Urothelium cell line (cell line): ENCODE results near the gene SAT2.
"Not testable (repeated sequence)": the region's sequence is repeated elsewhere in the genome, so short reads cannot be mapped to it uniquely, and the experiment has no call there.

Experiments used
- DNase-seq: peaks from one replicate; pipeline ENCODE4 v3.0.0; 2011; ENCODE audit warnings: low spot score, mixed read lengths
- FAIRE-seq: peaks from 2 replicates; lab custom pipeline; 2011; peaks lifted over from hg19 to GRCh38; lab: Jason Lieb, UNC

The SAT2 gene

DNA sequence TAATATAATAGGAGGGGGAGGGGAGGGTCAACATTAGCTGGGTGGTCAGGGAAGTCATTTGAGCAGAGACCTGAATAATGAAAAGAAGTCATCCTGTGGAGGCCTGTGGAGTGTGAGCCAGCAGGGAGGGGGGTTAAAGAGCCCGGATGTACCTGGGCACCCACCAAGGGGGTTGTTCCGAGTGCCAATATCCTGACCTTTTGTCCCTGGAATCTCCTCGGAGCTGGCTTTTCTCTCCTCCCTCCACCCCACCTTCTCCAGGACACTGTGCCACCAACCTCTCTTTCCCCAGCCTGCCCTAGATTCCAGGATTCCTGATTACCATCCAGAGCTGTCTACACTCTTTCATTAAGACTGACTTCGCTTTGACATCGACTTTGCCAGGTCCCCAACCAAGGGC, 8.5 kb upstream of the SAT2 start:
- FAIRE-seq, result no peak

DNA sequence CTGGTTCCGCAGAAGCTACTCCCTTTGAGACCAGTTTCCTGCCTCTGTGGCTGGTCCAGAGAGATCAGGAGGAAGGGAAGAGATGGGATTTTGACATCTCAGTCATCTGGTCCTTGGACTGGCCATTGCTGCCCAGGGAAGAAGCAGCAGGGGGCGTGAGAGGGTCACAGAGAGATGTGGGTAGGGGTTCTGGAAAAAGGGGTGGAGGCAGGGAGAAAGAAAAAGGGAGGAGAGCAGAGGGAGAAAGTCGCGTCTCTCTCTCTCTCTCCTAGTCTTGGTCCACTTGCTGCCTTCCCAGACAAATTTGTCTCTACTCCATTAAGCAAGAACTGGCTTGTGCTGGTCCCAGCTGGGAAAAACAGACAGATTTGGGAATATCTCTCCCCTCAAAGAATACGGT, 6.8 kb upstream of the SAT2 start:
- DNase-seq (no peak), FAIRE-seq (no peak)

More for the DNA sequence above, 8.5 kb upstream of the SAT2 start:
- DNase-seq, result no peak

DNA sequence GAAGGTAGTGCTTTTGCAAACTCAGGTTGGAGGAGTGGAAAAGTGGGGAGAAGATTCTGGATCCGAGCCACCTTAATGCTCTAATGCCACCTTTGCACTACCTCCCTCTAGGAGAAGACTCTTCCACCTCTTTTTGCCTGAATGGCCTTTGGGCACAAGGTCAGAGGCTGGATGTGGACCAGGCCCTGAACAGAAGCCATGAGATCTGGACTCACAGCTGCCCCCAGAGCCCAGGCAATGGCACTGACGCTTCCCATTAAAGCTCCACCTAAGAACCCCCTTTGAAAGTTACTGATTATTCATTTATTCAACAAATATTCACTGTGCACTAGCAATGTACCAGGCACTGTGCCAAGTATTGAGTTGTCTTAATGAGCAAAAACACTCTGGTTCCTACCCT, 5.5 kb upstream of the SAT2 start:
- no peak for FAIRE-seq

DNA sequence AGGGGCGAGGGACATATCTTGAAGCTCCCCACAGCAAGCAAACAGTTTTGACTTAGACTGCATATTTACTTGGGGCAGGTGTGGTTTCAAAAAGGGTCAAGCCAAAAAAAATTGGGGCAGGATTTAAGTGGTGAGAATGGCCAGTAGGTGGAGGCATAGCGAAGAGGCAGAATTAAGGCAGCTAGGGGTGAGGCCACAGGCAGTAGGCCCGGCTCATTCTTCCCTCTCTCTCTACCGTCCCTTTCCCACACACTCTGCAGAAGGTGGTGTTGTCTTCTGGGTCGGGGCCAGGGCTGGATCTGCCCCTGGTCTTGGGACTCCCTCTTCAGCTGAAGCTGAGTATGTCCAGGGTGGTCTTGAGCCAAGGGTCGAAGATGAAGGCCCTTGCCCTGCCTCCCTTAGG, 4.9 kb upstream of the SAT2 start:
- DNase-seq, result no peak
- FAIRE-seq, result no peak

More for the DNA sequence above, 5.5 kb upstream of the SAT2 start:
- no peak for DNase-seq

DNA sequence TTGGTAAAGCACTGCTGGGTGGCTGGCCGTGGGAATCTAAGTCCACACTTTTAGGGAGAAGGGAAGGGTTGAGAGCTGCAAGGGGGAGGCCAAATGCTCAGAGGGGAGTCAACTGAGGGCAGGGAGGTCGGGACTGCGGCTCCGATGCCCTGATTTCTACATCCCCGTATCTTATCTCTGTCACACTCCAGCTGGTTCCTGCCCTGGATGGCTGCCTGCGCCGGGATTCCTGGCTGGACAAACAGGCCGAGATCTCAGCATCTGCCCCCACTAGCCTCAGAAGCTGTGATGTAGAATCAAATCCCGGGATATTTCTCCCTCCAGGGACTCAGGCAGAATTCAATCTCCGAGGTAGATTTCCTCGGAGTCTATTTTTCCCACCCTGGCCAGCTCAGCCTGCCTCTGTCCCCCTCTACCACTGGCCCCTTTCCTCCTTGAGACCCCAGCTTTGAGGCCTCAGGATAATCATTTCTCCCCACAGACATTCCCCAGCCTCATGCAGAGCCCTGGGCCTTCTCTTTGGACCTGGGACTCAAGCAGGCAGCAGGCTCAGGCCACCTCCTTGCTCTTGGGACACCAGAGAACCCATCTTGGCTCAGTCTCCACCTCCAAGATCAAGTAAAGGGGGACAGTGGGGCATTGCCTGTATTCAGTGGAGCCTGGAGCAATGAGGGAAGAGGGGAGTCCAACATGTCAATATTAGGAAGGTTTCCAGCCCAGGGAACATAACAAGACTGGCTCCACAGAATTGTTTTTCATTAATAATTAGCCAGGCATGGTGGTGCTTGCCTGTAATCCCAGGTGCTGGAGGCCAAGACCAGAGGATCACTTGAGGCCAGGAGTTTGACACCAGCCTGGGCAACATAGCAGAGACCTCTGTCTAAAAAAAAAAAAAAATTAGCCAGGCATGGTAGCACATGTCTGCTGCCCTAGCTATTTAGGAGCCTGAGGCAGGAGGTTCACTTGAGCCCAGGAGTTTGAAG, 4.1 kb upstream of the SAT2 start:
- FAIRE-seq (no peak), DNase-seq (no peak)

DNA sequence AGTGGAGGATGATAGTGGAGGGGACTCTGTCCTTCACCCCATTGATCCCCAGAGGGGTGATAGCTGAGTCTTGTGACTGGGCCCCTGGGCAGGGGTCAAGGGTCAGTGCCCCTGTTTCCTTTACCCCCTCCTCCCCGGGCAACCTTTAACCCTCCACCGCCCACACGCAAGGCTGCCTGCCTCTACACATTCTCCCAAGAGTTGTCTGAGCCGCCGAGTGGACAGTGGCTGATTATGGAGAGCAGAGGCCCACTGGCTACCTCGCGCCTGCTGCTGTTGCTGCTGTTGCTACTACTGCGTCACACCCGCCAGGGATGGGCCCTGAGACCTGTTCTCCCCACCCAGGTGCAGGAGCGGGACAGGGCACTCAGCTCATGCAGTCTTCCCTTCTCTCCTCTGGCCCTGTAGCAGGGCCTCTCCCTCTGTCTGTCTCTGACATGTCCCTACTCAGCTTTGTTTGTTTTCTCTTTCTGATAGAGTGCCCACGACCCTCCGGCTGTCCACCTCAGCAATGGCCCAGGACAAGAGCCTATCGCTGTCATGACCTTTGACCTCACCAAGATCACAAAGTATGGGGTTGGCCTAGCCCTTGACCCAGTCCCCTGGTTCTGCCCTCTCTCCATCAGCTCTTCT, 2.4 kb upstream of the SAT2 start, which contains the start of gene SHBG:
SHBG (plus strand) TSS at position 197 of the 633 bp plus-strand sequence; CDS start at position 235, 38 bp downstream.
- DNase-seq (no peak), FAIRE-seq (no peak)

DNA sequence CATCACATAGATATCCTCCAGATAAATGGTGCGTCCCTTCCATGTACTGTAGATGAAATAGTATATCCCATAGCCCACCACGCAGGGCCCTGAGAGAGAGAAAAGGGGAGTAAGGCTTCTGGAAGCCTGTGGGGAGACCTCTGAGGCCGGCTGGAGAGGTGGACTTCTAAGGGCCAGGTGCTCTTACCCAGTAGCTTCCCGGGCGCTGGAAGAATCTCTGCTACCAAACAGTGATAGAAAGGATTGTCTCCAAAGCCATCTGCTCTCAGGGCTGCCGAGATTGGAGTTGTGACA, 718 bp downstream of the SAT2 start:
- no peak for FAIRE-seq
- DNase-seq, result no peak

DNA sequence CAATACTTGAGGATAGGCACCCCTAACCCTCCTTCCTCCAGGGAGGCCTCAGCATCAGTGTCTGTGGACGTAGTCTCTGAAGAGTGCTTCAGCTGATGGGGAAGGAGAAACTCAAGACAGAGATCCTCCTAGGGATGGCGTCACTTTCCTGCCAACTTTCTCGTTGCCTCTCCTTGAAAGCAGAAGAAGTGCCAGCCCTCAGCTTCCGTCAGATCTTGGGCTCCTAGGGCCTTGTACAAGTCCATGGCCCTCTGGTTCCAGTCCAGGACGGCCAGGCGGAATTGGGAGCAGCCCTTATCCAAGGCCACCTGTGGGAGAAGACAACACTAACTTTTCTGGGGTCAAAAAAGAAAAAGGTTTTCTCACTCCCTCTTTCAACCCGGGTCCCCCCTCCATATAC, 1.3 kb downstream of the SAT2 start:
- FAIRE-seq, result no peak
- DNase-seq, result no peak

DNA sequence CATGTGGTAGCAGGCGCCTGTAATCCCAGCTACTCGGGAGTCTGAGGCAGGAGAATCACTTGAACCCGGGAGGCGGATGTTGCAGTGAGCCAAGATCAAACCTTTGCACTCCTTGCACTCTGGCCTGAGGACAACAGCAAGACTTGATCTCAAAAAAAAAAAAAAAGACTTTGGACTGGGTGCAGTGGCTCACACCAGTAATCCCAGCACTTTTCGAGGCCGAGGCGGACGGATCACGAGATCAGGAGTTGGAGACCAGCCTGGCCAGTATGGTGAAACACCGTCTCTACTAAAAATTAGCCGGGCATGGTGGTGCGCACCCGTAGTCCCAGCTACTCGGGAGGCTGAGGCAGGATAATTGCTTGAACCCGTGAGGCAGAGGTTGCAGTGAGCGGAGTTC, 1.9 kb downstream of the SAT2 start:
- FAIRE-seq, DNase-seq: not testable (repeated sequence)

DNA sequence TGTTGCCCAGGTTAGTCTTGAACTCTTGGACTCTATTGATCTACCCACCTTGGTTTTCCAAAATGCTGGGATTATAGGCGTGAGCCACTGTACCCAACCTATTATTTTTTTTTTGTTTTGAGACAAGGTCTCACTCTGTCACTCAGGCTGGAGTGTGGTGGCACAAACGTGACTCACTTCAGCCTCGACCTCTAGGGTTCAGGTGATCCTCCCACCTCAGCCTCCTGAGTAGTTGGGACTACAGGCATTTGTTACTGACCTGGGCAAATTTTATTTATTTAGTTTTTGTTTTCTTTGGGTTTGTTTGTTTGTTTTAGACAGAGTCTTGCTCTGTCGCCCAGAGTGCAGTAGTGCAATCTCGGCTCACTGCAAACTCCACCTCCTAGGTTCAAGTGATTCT, 4.0 kb downstream of the SAT2 start:
- FAIRE-seq (no peak), DNase-seq (no peak)

DNA sequence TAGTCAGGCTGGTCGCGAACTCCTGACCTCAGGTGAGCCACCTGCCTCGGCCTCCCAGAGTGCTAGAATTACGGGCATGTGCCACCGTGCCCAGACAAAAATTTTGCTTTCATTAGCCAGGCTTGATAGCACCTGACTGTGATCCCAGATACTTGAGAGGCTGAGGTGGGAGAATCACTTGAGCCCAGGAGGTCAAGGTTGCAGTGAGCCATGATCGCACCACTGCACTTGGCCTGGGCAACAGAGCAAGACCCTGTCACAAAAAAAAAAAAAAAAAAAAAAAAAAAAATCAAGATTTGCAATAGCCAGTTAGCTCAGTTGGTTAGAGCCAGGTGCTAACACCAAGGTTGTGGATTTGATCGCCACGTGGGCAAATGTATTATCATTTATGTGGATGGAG, 6.8 kb downstream of the SAT2 start:
- DNase-seq (no peak), FAIRE-seq (no peak)

DNA sequence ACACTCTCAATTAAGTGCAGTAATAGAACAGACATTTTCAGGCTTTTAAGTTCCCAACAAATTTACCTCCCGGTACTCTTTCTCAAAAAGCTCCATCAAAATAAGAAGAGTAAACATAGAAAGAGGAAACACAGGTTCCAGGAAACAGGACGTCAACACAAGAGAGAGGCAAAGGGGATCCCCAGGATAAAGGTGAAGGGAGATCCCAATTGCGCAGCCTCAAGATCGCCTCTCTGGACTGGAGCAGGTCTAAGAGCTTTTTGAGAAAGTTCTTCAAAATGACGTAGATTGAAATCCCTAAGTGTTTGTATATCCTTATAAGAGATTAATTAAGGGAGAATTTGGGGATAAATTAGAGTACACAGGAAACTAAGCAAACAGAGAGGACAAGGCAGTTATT, 9.0 kb downstream of the SAT2 start:
- FAIRE-seq, result no peak
- no peak for DNase-seq

DNA sequence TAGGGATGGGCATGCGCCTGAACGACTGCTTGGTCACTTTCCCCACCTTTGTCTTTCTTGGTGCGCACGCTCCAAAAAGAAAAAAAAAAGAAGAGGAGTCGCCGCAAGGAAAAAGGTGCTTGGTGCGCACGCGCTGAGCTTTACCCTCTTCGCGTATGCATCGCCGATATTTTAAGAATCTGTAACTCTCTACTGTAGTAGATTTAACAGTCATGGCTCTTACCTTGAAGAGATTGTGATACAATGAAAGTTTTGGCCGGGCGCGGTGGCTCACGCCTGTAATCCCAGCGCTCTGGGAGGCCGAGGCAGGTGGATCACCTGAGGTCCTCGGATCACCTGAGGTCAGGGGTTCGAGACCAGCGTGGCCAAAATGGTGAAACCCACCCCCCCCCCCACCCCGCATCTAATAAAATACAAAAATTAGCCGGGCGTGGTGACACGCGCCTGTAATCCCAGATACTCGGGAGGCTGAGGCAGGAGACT, 12.3 kb downstream of the SAT2 start:
- DNase-seq (no peak), FAIRE-seq (no peak)

DNA sequence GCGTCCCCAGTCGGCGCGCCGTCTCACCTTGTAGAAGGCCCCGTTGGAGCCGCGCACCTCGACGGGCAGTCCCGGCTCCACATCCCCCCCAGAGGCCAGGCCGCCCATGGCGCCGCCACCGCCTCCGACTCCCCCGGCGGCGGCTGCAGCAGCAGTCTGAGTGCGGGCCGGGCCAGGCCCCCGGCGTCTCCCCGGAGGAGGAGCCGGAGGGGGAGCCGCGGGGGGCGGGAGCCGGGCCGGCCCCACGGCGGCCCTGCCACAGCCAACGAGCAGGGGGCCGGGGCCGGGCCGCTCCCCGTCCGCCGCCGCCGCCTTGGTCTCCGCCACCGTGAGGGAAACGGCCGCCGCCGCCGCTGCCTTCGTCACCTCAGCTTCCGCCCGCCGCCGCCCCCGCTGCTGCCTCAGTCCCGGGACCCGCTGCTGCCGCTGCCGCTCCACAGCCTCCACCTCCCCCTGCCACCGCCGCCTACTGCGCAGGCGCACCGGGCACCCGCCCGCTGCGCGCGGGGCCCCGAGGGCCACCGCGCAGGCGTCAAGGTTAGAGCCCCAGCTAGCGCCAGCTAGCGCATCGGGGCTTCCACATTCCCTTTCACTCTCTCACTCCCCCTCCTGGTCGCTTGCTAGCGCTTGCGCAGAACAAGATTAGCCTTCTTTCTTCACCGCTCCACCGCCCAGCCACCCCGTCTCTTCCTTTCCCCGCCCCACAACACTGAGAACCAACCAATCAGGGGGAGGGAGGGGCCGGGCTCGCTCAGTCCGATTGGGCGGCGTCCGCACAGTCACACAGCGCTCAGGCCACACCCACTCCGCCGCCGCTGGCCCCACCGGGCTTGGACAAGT, 13.0 kb downstream of the SAT2 start, which contains the start of gene FXR2:
FXR2 (minus strand) TSS at position 473 of the 840 bp plus-strand sequence; CDS start at position 108, 365 bp downstream.
- FAIRE-seq, result no peak
- peak; percentile 97 for DNase-seq

DNA sequence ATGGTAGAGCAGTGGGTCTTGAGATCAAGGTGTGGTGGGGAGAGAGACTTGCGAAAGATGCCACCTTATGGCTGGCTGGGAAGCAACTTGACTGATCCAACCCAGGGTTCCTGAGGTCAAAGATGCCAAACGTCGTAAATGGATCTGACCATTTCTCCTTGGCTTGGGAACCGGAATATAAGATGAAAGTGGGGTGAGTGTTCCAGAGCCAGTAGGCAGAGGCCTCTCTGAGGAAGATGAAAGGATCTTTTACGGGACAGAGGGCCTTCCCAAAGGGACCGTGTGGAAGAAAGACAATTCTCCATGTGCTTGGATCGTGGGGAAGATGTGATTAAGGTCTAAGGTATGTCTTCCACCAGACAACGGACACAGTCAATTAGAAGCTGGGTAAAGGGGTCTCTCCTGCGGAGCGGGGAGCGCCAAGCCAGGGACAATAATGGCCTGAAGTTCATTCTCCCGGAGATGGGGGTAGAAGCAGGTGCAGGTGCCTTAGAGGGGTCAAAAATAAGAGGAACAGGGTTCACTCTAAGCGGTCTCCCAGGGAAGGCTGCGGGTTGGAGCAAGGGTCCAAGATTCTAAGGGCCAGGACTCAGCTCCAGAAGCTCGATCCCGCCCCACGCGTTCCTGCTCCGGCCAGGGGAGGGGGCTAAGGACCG, 13.7 kb downstream of the SAT2 start:
- no peak for DNase-seq
- FAIRE-seq, result no peak

DNA sequence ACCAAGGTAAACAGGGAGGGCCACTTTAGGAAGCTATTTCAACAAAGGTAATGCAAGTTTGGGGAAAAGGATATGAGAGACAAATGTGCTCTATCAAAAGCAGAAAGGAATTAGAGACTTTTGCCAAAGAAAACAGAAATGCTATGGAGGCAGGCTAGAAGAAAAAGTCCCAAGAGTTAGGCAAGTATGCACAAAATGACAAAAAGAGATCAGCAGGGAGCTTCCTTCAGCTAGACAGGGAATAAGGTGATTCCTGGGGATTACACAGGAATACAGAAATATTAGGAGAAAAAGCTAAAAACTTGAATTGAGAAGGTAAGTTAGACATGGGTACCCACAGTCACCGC, 15.4 kb downstream of the SAT2 start:
- no peak for FAIRE-seq
- no peak for DNase-seq

DNA sequence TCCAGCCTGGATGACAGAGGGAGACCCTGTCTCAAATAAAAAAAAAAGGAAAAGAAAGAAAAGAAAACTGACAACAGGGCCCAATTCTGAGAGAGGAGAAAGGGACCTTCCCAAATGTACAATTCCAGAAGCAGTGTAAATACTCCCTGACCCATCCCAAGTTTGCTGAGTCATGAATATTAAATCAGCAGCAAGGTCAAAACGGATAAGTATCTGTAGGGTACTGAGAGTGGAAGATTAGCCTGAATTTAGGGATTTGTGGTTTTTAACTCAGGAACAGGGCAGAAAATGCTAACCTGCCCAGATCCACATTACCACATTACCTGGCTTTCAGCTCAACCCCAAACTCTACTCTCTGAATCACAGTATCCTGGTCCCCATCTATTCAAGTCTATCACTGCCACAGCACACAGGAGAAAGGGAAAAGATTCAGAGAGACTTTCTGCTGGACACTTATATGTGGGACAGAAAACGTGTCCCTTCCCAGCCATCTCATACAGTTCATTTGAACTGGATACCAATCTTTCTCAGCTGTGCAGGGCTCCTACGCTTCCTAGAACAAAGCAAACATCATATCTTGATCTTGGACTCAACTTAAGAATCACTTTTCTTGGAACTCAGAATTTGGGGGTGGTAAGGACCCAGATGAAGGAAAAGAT, 15.9 kb downstream of the SAT2 start:
- FAIRE-seq, result no peak
- no peak for DNase-seq

DNA sequence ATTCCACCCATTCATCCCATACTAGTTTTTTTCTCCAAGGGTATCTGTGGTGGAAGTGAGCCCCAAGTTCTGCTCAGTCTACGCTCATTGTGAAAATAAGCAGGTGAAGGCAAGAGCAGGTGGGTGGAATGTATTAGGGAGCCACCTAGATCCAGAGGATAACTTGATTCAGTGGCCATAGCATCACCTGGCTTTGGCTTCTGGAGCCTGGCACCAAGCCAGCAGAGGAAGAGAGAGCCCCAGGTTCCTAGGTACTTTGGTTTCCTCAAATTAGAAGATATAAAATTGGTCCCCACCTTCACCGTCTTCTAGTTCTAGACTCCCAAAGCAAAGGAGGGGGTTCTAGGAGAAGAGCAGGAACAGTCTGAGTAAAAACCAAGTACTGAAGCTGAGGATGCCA, 17.0 kb downstream of the SAT2 start:
- no peak for DNase-seq
- no peak for FAIRE-seq

DNA sequence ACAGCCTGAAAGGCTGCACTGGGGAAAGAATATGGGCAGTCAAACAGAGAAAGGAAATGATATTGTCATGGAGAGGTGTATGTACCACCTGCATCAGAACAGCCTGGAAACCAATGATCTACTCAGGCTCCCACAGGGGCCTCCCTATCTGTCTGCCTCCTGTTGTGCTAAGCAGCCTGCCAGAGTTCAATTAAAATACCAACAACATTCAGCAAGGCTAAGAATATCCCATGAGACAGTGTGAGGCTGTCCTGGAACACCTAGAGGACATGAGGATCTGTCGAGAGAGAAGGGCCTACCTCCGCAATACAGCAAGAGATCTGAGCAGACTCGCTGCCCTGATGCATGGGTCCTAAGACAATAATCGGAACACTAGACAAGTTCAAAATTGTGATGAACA, 21.3 kb downstream of the SAT2 start:
- no peak for FAIRE-seq
- DNase-seq, result no peak

DNA sequence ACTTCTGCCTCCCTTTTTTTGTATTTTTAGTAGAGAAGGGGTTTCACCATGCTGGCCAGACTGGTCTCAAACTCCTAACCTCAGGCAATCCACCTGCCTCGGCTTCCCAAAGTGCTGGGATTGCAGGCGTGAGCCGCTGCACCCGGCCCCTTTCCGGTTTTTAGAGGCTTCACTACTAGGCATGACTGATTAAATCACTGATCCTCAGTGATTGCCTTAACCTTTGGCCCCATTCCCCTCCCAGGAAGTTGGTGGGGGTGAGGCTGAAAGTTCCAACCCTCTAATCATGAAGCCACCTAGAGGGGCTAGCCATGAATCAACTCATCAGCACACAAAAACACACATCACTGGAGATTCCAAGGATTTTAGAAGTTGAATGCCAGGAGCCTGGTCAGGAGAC, 30.1 kb downstream of the SAT2 start:
- FAIRE-seq, DNase-seq: not testable (repeated sequence)
